Measurements from ENCODE around the gene UTS2. TPM values are rescaled to one million over a fixed set of nuclear protein-coding genes. Genes with fewer than 3 reads are reported as not detected.

The UTS2 gene
- total RNA-seq, 1 experiment from 2014 or later: not detected

GRCh38 chr1:7886405-7886745 is 33.5 kb upstream of the UTS2 start:
- ChIA-PET CTCF (interaction anchor here (0.5 to 2.1 kb wide), 3 partner anchors 78 to 131 kb away, joined by 4 to 8 read pairs (median 5); partner anchors contain the start of gene PER3), POLR2A (no interaction called here)
- DNase-seq (ENCODE audit: low spot score): no peak
- ATAC-seq: no peak
- no peaks in the 10 kb centered on the region for H3K4me1 Mint-ChIP-seq
- peaks cover 19% of the 10 kb centered on the region for H3K9me3 Mint-ChIP-seq
- H3K4me3 Mint-ChIP-seq: no peak overlapping the region; the same call in 1 of the 2 replicates
- H3K27ac Mint-ChIP-seq: peak overlapping the region; percentile 37; the same call in 1 of the 2 replicates
- TF ChIP-seq TEAD4 (CRISPR knock-in tag; IDR thresholded peaks at IDR 0.05) (no peak), ZSCAN18 (CRISPR knock-in tag; IDR thresholded peaks at IDR 0.05) (no peak), RORB (CRISPR knock-in tag; IDR thresholded peaks at IDR 0.05) (no peak), EMX1 (CRISPR knock-in tag; IDR thresholded peaks at IDR 0.05) (no peak), E2F5 (CRISPR knock-in tag; IDR thresholded peaks at IDR 0.05) (no peak), PRRX2 (CRISPR knock-in tag; IDR thresholded peaks at IDR 0.05) (no peak), MAX (CRISPR knock-in tag; IDR thresholded peaks at IDR 0.05) (no peak), ELF4 (CRISPR knock-in tag; IDR thresholded peaks at IDR 0.05; ENCODE audit: low read depth) (no peak), ERG (CRISPR knock-in tag; IDR thresholded peaks at IDR 0.05) (no peak), ZNF416 (CRISPR knock-in tag; IDR thresholded peaks at IDR 0.05) (no peak), NR1H2 (CRISPR knock-in tag; IDR thresholded peaks at IDR 0.05) (no peak), ATF6 (CRISPR knock-in tag; IDR thresholded peaks at IDR 0.05) (no peak), CREM (CRISPR knock-in tag; IDR thresholded peaks at IDR 0.05) (no peak), ETV6 (CRISPR knock-in tag; IDR thresholded peaks at IDR 0.05) (no peak), CTCF (IDR thresholded peaks at IDR 0.05) (no peak), FOXJ3 (CRISPR knock-in tag; IDR thresholded peaks at IDR 0.05; ENCODE audit: borderline replicate concordance) (no peak)
- no peaks in the 10 kb centered on the region for H3K36me3 Mint-ChIP-seq
- H3K27me3 Mint-ChIP-seq (ENCODE audit: low read depth): peaks cover 3% of the 10 kb centered on the region; the same call in 1 of the 2 replicates

- ATAC-seq (peak; percentile 100), DNase-seq (ENCODE audit: low spot score) (peak; percentile 100)
- Mint-ChIP-seq H3K27ac (no peak overlapping the region; the same call in 1 of the 2 replicates), H3K27me3 (ENCODE audit: low read depth) (peaks cover 3% of the 10 kb centered on the region; the same call in 1 of the 2 replicates), H3K36me3 (no peaks in the 10 kb centered on the region), H3K9me3 (peaks cover 15% of the 10 kb centered on the region), H3K4me3 (peak overlapping the region; percentile 35), H3K4me1 (no peaks in the 10 kb centered on the region)
- ChIA-PET POLR2A (interaction anchor here (0.5 kb wide), 1 partner anchor 13 kb away, joined by 5 read pairs; no protein-coding TSS in a partner anchor), CTCF (interaction anchor here (0.5 to 2.1 kb wide), 8 partner anchors 8 to 217 kb away, joined by 3 to 8 read pairs (median 4); partner anchors contain the start of gene PER3)
- TF ChIP-seq ZNF423 (CRISPR knock-in tag; IDR thresholded peaks at IDR 0.05) (no peak), NFE2L1 (CRISPR knock-in tag; IDR thresholded peaks at IDR 0.05) (no peak), CTCF (IDR thresholded peaks at IDR 0.05) (no peak), CDX4 (CRISPR knock-in tag; IDR thresholded peaks at IDR 0.05; ENCODE audit: borderline replicate concordance) (no peak), SP1 (CRISPR knock-in tag; conservative IDR thresholded peaks at IDR 0.05) (peak; percentile 71), CBFB (CRISPR knock-in tag; IDR thresholded peaks at IDR 0.05; ENCODE audit: low read depth) (no peak)
These were observed 32.9 kb upstream of the UTS2 start for GRCh38 chr1:7885513-7886404.

Data from WTC11 (cell line).